ENCODE data around the gene GCK.

The GCK gene

GRCh38 chr7:44150966-44151941, 38.0 kb downstream of the GCK start:
- H4K20me1 ChIP-seq (ENCODE audit: insufficient read depth, low read length) = no peaks in the 10 kb centered on the region
- no peak overlapping the region for H3K4me3 ChIP-seq (ENCODE audit: low read depth in 1 of 2, low read length in 2 of 2)
- H3K9ac ChIP-seq (ENCODE audit: low read depth, low read length) = no peak overlapping the region
- no peak for ATAC-seq (ENCODE audit: insufficient read depth, low read depth)
- no peaks in the 10 kb centered on the region for H3K27me3 ChIP-seq (ENCODE audit: insufficient read depth, low read length, poor library complexity)
- DNase-seq = no peak
- no peak overlapping the region for H3K4me2 ChIP-seq (ENCODE audit: insufficient read depth, low read length)
- no peak overlapping the region for H2AFZ ChIP-seq (ENCODE audit: low read depth, low read length)
- no peaks in the 10 kb centered on the region for H3K4me1 ChIP-seq (ENCODE audit: insufficient read depth, low read length)
- no peaks in the 10 kb centered on the region for H3K9me3 ChIP-seq (ENCODE audit: insufficient read depth, low read length, severe bottlenecking)
- TF ChIP-seq EZH2 (IDR thresholded peaks at IDR 0.05; ENCODE audit: borderline replicate concordance, low read depth, low read length, severe bottlenecking) = no peak
- TF ChIP-seq CTCF (IDR thresholded peaks at IDR 0.05; ENCODE audit: borderline replicate concordance, extremely low read depth, low read length, poor library complexity, severe bottlenecking) = no peak
- H3K79me2 ChIP-seq (ENCODE audit: insufficient read depth, low read length) = no peaks in the 10 kb centered on the region
- no peak overlapping the region for H3K27ac ChIP-seq (ENCODE audit: low read length)
- H3K36me3 ChIP-seq (ENCODE audit: insufficient read depth, low read length) = no peaks in the 10 kb centered on the region

DNA sequence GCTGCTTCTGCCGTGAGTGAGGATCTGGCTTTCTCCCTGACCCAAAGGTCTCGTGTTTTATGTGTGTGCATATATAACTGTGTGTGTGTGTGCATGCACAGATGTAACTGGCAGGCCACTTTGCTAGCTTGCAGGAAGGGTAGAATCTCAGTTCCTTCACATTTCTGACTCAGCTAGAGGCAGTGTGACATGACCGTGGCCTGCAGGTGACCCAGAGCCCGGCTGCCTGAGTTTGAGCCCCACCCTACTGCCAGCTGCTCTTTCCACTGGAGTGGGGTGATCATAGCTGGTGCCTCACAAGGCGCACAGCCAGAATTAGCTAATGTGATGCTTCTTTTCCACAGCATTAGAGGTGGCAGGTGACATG, 38.8 kb downstream of the GCK start:
- Histone ChIP-seq H3K36me3 (ENCODE audit: insufficient read depth, low read length) (no peaks in the 10 kb centered on the region), H3K9ac (ENCODE audit: low read depth, low read length) (no peak overlapping the region), H3K79me2 (ENCODE audit: insufficient read depth, low read length) (no peaks in the 10 kb centered on the region), H3K27ac (ENCODE audit: low read length) (no peak overlapping the region), H2AFZ (ENCODE audit: low read depth, low read length) (no peak overlapping the region), H3K4me2 (ENCODE audit: insufficient read depth, low read length) (no peak overlapping the region), H3K4me3 (ENCODE audit: low read depth in 1 of 2, low read length in 2 of 2) (no peak overlapping the region), H3K9me3 (ENCODE audit: insufficient read depth, low read length, severe bottlenecking) (no peaks in the 10 kb centered on the region), H4K20me1 (ENCODE audit: insufficient read depth, low read length) (no peaks in the 10 kb centered on the region), H3K27me3 (ENCODE audit: insufficient read depth, low read length, poor library complexity) (no peaks in the 10 kb centered on the region), H3K4me1 (ENCODE audit: insufficient read depth, low read length) (no peaks in the 10 kb centered on the region)
- TF ChIP-seq EZH2 (IDR thresholded peaks at IDR 0.05; ENCODE audit: borderline replicate concordance, low read depth, low read length, severe bottlenecking) (no peak), CTCF (IDR thresholded peaks at IDR 0.05; ENCODE audit: borderline replicate concordance, extremely low read depth, low read length, poor library complexity, severe bottlenecking) (no peak)
- ATAC-seq (ENCODE audit: insufficient read depth, low read depth) = 0 out of 3 replicates have a peak, but pooled peaks have one; percentile 10
- DNase-seq = no peak

DNA sequence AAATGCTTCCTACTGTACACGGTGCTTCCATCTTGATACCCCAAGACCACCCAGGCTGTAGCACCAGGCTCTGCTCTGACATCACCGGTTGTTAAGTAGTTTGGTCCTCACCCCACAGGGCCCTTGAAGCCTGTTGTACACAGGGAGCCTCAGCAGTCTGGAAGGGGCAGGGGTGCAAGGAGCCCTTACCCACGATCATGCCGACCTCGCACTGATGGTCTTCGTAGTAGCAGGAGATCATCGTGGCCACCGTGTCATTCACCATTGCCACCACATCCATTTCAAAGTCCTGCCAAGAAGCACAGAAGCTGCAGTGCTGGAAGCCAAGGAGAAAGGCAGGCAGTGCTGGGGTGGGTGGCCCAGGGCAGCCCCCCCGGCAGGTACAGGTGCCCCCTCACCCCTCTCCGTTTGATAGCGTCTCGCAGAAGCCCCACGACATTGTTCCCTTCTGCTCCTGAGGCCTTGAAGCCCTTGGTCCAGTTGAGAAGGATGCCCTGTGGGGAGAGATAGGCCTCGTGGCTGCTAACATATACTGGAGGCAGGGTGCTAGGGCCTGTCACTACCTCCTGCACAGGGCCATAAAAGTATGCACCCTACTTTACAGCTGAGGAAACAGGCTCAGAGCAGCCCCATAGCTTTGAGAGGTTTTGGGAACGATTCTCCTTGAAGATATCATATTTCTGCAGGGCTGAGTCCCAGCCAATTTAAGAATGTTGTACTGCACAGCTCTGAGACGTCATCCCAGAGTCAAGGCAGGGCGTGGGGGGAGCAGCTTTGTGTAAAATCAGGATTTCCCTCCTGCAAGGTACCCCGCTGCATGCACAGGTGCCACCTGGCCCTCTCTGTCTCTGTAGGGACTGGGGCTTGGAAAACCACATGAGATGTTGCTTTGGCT, 39.4 kb downstream of the GCK start:
- ATAC-seq (ENCODE audit: insufficient read depth, low read depth) (no peak), DNase-seq (no peak)
- H2AFZ ChIP-seq (ENCODE audit: low read depth, low read length) = no peak overlapping the region
- H3K36me3 ChIP-seq (ENCODE audit: insufficient read depth, low read length) = no peaks in the 10 kb centered on the region
- no peak overlapping the region for H3K9ac ChIP-seq (ENCODE audit: low read depth, low read length)
- H3K79me2 ChIP-seq (ENCODE audit: insufficient read depth, low read length) = no peaks in the 10 kb centered on the region
- no peaks in the 10 kb centered on the region for H3K27me3 ChIP-seq (ENCODE audit: insufficient read depth, low read length, poor library complexity)
- no peak overlapping the region for H3K4me3 ChIP-seq (ENCODE audit: low read depth in 1 of 2, low read length in 2 of 2)
- H3K27ac ChIP-seq (ENCODE audit: low read length) = no peak overlapping the region
- H3K4me1 ChIP-seq (ENCODE audit: insufficient read depth, low read length) = no peaks in the 10 kb centered on the region
- TF ChIP-seq CTCF (IDR thresholded peaks at IDR 0.05; ENCODE audit: borderline replicate concordance, extremely low read depth, low read length, poor library complexity, severe bottlenecking) = no peak
- no peak for TF ChIP-seq EZH2 (IDR thresholded peaks at IDR 0.05; ENCODE audit: borderline replicate concordance, low read depth, low read length, severe bottlenecking)
- no peaks in the 10 kb centered on the region for H4K20me1 ChIP-seq (ENCODE audit: insufficient read depth, low read length)
- H3K9me3 ChIP-seq (ENCODE audit: insufficient read depth, low read length, severe bottlenecking) = no peaks in the 10 kb centered on the region
- H3K4me2 ChIP-seq (ENCODE audit: insufficient read depth, low read length) = no peak overlapping the region

Data from DND-41 (cell line).